Measurements from ENCODE around the gene CYFIP1.

Gene CYFIP1

DNA sequence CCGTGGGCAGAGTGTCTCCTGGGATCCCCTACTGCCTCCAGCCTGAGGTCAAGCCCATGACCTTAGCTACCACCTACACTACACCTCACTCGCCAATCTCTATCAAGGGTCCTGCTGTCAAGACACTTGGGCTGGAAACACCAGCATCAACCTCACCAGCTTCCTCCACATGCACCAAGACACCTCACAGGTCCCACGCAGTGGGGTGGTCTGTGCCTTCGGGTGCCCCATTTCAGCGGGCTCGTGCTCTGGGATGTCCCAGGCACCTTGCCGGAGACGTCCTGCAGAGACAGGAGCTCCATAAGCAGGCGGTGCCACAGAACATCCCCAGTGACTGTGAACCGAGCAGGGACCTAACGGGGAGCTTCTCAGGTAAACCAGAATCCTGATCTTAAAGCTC lies 20.0 kb downstream of the CYFIP1 start:
- Histone ChIP-seq H2BK5ac (ENCODE audit: low read length) (no peak overlapping the region), H4K91ac (ENCODE audit: low read depth, low read length, poor library complexity) (no peak overlapping the region), H3K23ac (ENCODE audit: low read depth, low read length, poor library complexity) (no peak overlapping the region), H3K36me3 (replicated peaks in 1 of 2; ENCODE audit: control insufficient read depth in 2 of 2, insufficient read depth in 2 of 2, low read length in 2 of 2) (peaks cover 0 to 4% of the 10 kb centered on the region in 2 donors), H3K79me1 (ENCODE audit: low read depth, low read length) (peaks cover 9% of the 10 kb centered on the region), H4K8ac (ENCODE audit: low read depth, low read length) (no peak overlapping the region), H2BK15ac (ENCODE audit: low read length) (no peak overlapping the region), H2BK12ac (ENCODE audit: low read length) (no peak overlapping the region), H3K18ac (ENCODE audit: low read length) (no peak overlapping the region), H3K14ac (ENCODE audit: low read length) (no peak overlapping the region), H3K9me3 (replicated peaks in 1 of 2; ENCODE audit: control insufficient read depth in 2 of 2, insufficient read depth in 1 of 2, low read depth in 1 of 2, low read length in 2 of 2) (no peaks in the 10 kb centered on the region), H3K4ac (ENCODE audit: low read length) (no peak overlapping the region), H2AK5ac (ENCODE audit: low read depth, low read length) (no peak overlapping the region), H3K27me3 (ENCODE audit: control insufficient read depth in 3 of 3, insufficient read depth in 3 of 3, low read depth in 1 of 3, low read length in 3 of 3) (no peaks in the 10 kb centered on the region), H3K4me3 (ENCODE audit: low read length in 2 of 2) (peak overlapping the region in 1 of 2 donors; percentile 48), H2BK120ac (ENCODE audit: low read depth, low read length) (no peak overlapping the region), H3K9ac (ENCODE audit: low read depth, low read length, poor library complexity) (no peak overlapping the region), H3K27ac (replicated peaks; ENCODE audit: low read length) (no peak overlapping the region), H3K4me2 (ENCODE audit: insufficient read depth, low read length, poor library complexity, severe bottlenecking) (no peak overlapping the region), H3K4me1 (ENCODE audit: control insufficient read depth in 2 of 2, insufficient read depth in 1 of 2, low read depth in 1 of 2, low read length in 2 of 2) (peaks cover 8 to 16% of the 10 kb centered on the region in 2 donors), H2AFZ (ENCODE audit: low read length) (no peak overlapping the region)
- no CpG with 5 or more reads among the region's 11 CpGs for WGBS, 2 donors (ENCODE audit: extremely low coverage in 2 of 2, insufficient read length in 2 of 2, insufficient replicate concordance in 1 of 2)
- DNase-seq (ENCODE audit: low spot score) = no peak

DNA sequence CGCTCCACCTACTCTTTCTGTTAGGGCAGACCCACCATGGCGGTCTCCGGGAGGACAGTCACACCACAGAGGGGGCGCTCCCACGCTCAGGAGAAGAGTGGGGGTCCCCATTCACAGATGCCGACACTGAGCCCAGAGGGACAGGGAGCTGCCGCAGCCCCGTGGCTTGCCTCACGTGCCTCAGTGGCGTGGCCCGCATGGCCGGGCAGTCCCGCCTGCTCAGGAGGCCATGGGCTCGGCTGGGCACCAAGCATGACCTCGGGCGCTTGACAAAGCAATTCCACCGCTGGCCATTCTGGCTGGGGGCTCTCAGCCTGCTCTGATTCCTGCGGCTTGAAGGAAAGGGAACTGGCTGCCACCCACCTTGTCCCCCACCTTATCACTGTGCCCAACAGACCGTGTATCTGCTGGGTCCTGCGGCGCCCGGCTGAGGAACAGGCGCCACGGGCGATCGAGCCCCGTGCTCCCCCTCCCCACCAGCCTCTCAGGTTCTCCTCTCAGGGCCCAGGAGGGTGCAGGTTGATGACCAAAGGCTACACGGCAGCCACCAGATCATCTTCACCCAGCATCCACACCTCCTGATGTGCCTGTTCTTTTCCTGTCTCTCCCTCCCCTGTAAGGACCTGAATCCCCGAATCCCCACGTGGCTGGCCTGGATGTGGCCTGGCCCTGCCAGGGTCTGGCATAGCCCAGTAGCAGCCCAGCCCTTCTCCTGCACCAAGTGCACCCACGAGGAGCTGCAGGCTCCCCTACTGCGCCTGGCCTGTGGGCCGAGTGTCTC lies 20.7 kb downstream of the CYFIP1 start:
- H3K4me2 ChIP-seq (ENCODE audit: insufficient read depth, low read length, poor library complexity, severe bottlenecking) = no peak overlapping the region

DNA sequence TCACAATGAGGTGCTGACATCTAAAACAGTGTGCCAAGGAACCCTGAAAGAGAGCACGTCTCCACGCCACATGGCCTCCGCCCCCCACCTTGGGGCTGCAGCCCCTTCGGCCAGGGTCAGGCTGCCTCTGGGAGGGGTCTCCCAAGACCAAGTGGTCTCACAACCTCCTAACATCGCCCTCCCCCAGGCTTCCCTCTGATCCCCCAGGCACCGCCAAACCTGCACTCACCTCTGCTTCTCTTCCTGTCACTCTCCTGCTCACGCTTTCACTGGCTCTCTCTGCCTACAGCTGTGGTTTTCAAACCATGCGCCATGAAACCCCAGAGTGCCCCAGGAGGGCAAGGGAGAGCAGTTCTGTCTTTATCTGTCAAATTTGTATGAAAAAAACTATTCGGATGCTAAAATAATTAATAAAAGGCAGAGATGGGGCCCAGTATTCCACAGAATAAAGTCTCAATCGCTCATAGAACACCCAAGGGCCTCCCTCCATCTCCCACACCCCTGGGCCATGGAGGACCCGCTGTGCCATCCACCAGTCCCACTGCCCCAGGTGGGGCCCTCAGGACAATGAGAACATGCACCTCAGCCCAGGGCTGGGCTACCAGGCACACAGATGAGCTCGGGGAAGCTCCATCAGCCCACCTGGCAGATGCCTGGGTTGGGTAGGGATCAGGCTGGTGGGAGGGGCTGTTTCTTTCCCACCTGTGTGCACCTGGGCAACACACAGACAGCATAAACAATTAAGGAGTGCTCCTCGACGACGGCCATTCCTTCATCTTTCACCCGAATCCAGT lies 21.5 kb downstream of the CYFIP1 start:
- Histone ChIP-seq H3K4me2 (ENCODE audit: insufficient read depth, low read length, poor library complexity, severe bottlenecking) (no peak overlapping the region), H2BK15ac (ENCODE audit: low read length) (no peak overlapping the region), H3K27ac (replicated peaks; ENCODE audit: low read length) (no peak overlapping the region), H3K9me3 (replicated peaks in 1 of 2; ENCODE audit: control insufficient read depth in 2 of 2, insufficient read depth in 1 of 2, low read depth in 1 of 2, low read length in 2 of 2) (no peaks in the 10 kb centered on the region), H4K91ac (ENCODE audit: low read depth, low read length, poor library complexity) (peak overlapping the region; percentile 6), H2BK5ac (ENCODE audit: low read length) (no peak overlapping the region), H3K4ac (ENCODE audit: low read length) (no peak overlapping the region), H2BK12ac (ENCODE audit: low read length) (no peak overlapping the region), H3K9ac (ENCODE audit: low read depth, low read length, poor library complexity) (no peak overlapping the region), H3K14ac (ENCODE audit: low read length) (no peak overlapping the region), H4K8ac (ENCODE audit: low read depth, low read length) (no peak overlapping the region), H2AK5ac (ENCODE audit: low read depth, low read length) (no peak overlapping the region), H3K36me3 (replicated peaks in 1 of 2; ENCODE audit: control insufficient read depth in 2 of 2, insufficient read depth in 2 of 2, low read length in 2 of 2) (peaks cover 0 to 4% of the 10 kb centered on the region in 2 donors), H3K23ac (ENCODE audit: low read depth, low read length, poor library complexity) (no peak overlapping the region), H3K18ac (ENCODE audit: low read length) (peak overlapping the region; percentile 55), H2AFZ (ENCODE audit: low read length) (no peak overlapping the region), H3K4me3 (ENCODE audit: low read length in 2 of 2) (no peak overlapping the region), H2BK120ac (ENCODE audit: low read depth, low read length) (no peak overlapping the region), H3K79me1 (ENCODE audit: low read depth, low read length) (peaks cover 11% of the 10 kb centered on the region), H3K4me1 (ENCODE audit: control insufficient read depth in 2 of 2, insufficient read depth in 1 of 2, low read depth in 1 of 2, low read length in 2 of 2) (peaks cover 8 to 15% of the 10 kb centered on the region in 2 donors), H3K27me3 (ENCODE audit: control insufficient read depth in 3 of 3, insufficient read depth in 3 of 3, low read depth in 1 of 3, low read length in 3 of 3) (no peaks in the 10 kb centered on the region)
- DNase-seq (ENCODE audit: low spot score) = no peak
- no CpG with 5 or more reads among the region's 16 CpGs for WGBS, 2 donors (ENCODE audit: extremely low coverage in 2 of 2, insufficient read length in 2 of 2, insufficient replicate concordance in 1 of 2)

More for the DNA sequence above, 20.7 kb downstream of the CYFIP1 start:
- peaks cover 0 to 4% of the 10 kb centered on the region in 2 donors for H3K36me3 ChIP-seq (replicated peaks in 1 of 2; ENCODE audit: control insufficient read depth in 2 of 2, insufficient read depth in 2 of 2, low read length in 2 of 2)
- H3K23ac ChIP-seq (ENCODE audit: low read depth, low read length, poor library complexity) = peak overlapping the region; percentile 40
- peaks cover 8 to 15% of the 10 kb centered on the region in 2 donors for H3K4me1 ChIP-seq (ENCODE audit: control insufficient read depth in 2 of 2, insufficient read depth in 1 of 2, low read depth in 1 of 2, low read length in 2 of 2)
- H4K91ac ChIP-seq (ENCODE audit: low read depth, low read length, poor library complexity) = peak overlapping the region; percentile 6
- peaks cover 13% of the 10 kb centered on the region for H3K79me1 ChIP-seq (ENCODE audit: low read depth, low read length)
- no peak overlapping the region for H3K4me3 ChIP-seq (ENCODE audit: low read length in 2 of 2)
- no peak overlapping the region for H2BK5ac ChIP-seq (ENCODE audit: low read length)
- H3K14ac ChIP-seq (ENCODE audit: low read length) = peak overlapping the region; percentile 83
- no peaks in the 10 kb centered on the region for H3K27me3 ChIP-seq (ENCODE audit: control insufficient read depth in 3 of 3, insufficient read depth in 3 of 3, low read depth in 1 of 3, low read length in 3 of 3)
- no CpG with 5 or more reads among the region's 33 CpGs for WGBS, 2 donors (ENCODE audit: extremely low coverage in 2 of 2, insufficient read length in 2 of 2, insufficient replicate concordance in 1 of 2)
- H3K18ac ChIP-seq (ENCODE audit: low read length) = peak overlapping the region; percentile 77
- H2AFZ ChIP-seq (ENCODE audit: low read length) = no peak overlapping the region
- DNase-seq (ENCODE audit: low spot score) = no peak
- H2BK15ac ChIP-seq (ENCODE audit: low read length) = no peak overlapping the region
- no peak overlapping the region for H2AK5ac ChIP-seq (ENCODE audit: low read depth, low read length)
- H3K9ac ChIP-seq (ENCODE audit: low read depth, low read length, poor library complexity) = no peak overlapping the region
- no peak overlapping the region for H3K27ac ChIP-seq (replicated peaks; ENCODE audit: low read length)
- H2BK120ac ChIP-seq (ENCODE audit: low read depth, low read length) = no peak overlapping the region
- H2BK12ac ChIP-seq (ENCODE audit: low read length) = no peak overlapping the region
- no peak overlapping the region for H3K4ac ChIP-seq (ENCODE audit: low read length)
- H3K9me3 ChIP-seq (replicated peaks in 1 of 2; ENCODE audit: control insufficient read depth in 2 of 2, insufficient read depth in 1 of 2, low read depth in 1 of 2, low read length in 2 of 2) = no peaks in the 10 kb centered on the region
- H4K8ac ChIP-seq (ENCODE audit: low read depth, low read length) = no peak overlapping the region

DNA sequence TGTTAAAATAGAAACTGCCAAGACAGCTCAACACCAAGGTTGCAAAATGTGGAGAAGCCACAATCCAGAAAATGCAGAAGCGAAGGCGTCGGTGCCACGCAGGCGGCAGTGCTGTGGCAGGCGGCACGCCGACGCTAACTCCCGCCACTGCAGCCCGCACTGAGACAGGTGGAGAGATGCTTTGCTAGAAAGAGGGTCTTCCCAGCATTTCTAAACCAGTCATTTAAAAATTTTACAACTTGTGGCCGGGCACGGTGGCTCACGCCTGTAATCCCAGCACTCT lies 23.2 kb downstream of the CYFIP1 start:
- Histone ChIP-seq H2BK12ac (ENCODE audit: low read length) (no peak overlapping the region), H2BK5ac (ENCODE audit: low read length) (no peak overlapping the region), H3K18ac (ENCODE audit: low read length) (no peak overlapping the region), H3K9me3 (replicated peaks in 1 of 2; ENCODE audit: control insufficient read depth in 2 of 2, insufficient read depth in 1 of 2, low read depth in 1 of 2, low read length in 2 of 2) (no peaks in the 10 kb centered on the region), H3K4me3 (ENCODE audit: low read length in 2 of 2) (no peak overlapping the region), H3K36me3 (replicated peaks in 1 of 2; ENCODE audit: control insufficient read depth in 2 of 2, insufficient read depth in 2 of 2, low read length in 2 of 2) (no peaks in the 10 kb centered on the region), H2AK5ac (ENCODE audit: low read depth, low read length) (no peak overlapping the region), H3K23ac (ENCODE audit: low read depth, low read length, poor library complexity) (no peak overlapping the region), H3K4me1 (ENCODE audit: control insufficient read depth in 2 of 2, insufficient read depth in 1 of 2, low read depth in 1 of 2, low read length in 2 of 2) (peaks cover 19 to 26% of the 10 kb centered on the region in 2 donors), H2BK120ac (ENCODE audit: low read depth, low read length) (no peak overlapping the region), H4K91ac (ENCODE audit: low read depth, low read length, poor library complexity) (no peak overlapping the region), H3K27ac (replicated peaks; ENCODE audit: low read length) (no peak overlapping the region), H4K8ac (ENCODE audit: low read depth, low read length) (no peak overlapping the region), H2BK15ac (ENCODE audit: low read length) (no peak overlapping the region), H3K9ac (ENCODE audit: low read depth, low read length, poor library complexity) (no peak overlapping the region), H2AFZ (ENCODE audit: low read length) (no peak overlapping the region), H3K4me2 (ENCODE audit: insufficient read depth, low read length, poor library complexity, severe bottlenecking) (no peak overlapping the region), H3K27me3 (ENCODE audit: control insufficient read depth in 3 of 3, insufficient read depth in 3 of 3, low read depth in 1 of 3, low read length in 3 of 3) (no peaks in the 10 kb centered on the region), H3K79me1 (ENCODE audit: low read depth, low read length) (peaks cover 8% of the 10 kb centered on the region), H3K14ac (ENCODE audit: low read length) (no peak overlapping the region), H3K4ac (ENCODE audit: low read length) (no peak overlapping the region)
- DNase-seq (ENCODE audit: low spot score) = no peak
- no CpG with 5 or more reads among the region's 14 CpGs for WGBS, 2 donors (ENCODE audit: extremely low coverage in 2 of 2, insufficient read length in 2 of 2, insufficient replicate concordance in 1 of 2)

All from neuronal stem cell (in vitro differentiated cells).